PC-9 (cell line): ENCODE measurements around the gene MOK.

Source experiments
- CTCF ChIP-seq: fragments of 200-600 bp; sonication (generic); conservative IDR thresholded peaks from 2 replicates; pipeline ENCODE4 v1.6.1; 2017; ENCODE audit warnings: mixed run types, antibody characterized with exemption, mild to moderate bottlenecking, moderate library complexity
- EZH2 ChIP-seq: fragments of 200-600 bp; sonication (generic); IDR thresholded peaks from 2 replicates; pipeline ENCODE4 v1.8.0; 2017; ENCODE audit warnings: antibody characterized with exemption, low read depth

DNA sequence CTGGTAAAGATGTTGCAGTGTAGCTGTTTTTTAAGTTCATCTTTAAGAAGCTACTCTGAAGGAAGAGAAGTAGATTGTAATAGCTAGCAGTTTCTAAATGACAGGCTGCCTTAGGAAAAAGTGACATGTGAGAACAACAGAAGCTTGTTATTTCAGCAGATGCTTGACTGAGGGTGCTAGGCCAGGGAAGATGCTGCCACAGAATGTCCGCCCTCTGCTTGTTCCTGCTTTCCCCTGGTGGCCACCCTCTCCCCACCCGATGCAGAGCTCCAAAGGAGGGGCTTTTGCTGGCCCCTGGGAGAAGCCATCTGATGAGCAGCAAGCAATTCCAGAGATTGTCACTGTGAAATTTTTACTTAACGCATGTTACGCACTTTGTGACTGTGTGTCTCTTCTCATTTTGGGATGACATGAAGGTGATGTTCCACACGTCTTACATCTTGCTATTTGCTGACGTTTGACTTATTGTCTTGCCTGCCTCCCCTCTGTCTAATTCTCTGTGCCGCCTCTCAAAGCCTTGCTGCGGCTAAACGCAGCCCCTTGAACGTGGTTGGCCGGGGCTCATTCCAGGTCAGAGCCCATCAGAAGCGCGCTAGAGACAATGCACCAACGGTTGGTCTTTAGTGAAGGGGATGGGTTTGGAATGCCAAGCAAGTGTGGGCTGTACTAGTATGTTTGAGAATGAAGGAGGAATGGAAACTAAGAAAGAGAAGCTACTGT, 120.5 kb downstream of the MOK start:
- TF ChIP-seq CTCF: no peak
- no peak for TF ChIP-seq EZH2
